ENCODE measurements around the gene GAPVD1.

GRCh38 chr9:125398243-125398642 is 136.6 kb downstream of the GAPVD1 start:
- TF ChIP-seq, protein P1, sequence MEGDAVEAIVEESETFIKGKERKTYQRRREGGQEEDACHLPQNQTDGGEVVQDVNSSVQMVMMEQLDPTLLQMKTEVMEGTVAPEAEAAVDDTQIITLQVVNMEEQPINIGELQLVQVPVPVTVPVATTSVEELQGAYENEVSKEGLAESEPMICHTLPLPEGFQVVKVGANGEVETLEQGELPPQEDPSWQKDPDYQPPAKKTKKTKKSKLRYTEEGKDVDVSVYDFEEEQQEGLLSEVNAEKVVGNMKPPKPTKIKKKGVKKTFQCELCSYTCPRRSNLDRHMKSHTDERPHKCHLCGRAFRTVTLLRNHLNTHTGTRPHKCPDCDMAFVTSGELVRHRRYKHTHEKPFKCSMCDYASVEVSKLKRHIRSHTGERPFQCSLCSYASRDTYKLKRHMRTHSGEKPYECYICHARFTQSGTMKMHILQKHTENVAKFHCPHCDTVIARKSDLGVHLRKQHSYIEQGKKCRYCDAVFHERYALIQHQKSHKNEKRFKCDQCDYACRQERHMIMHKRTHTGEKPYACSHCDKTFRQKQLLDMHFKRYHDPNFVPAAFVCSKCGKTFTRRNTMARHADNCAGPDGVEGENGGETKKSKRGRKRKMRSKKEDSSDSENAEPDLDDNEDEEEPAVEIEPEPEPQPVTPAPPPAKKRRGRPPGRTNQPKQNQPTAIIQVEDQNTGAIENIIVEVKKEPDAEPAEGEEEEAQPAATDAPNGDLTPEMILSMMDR (IDR thresholded peaks at IDR 0.05) = no peak
- TF ChIP-seq POLR2A (IDR thresholded peaks at IDR 0.05) = no peak
